ENCODE data around the gene DNAJB1. TPM values are rescaled to one million over a fixed set of nuclear protein-coding genes. Genes with fewer than 3 reads are reported as not detected.

Gene DNAJB1
- total and polyA plus RNA-seq, 5 donors from 2014 or later = 302 to 754 (median 333) TPM

- H3K4me3 Mint-ChIP-seq = peak overlapping the region; percentile 89 to 95 (median 90)
- H3K9me3 ChIP-seq (ENCODE audit: control insufficient read depth in 2 of 2, low read length in 2 of 2) = no peaks in the 10 kb centered on the region
- H3K4me3 ChIP-seq (ENCODE audit: low read depth, low read length) = peak overlapping the region; percentile 79
- H3K27ac Mint-ChIP-seq = peak overlapping the region; percentile 81 to 91 (median 86)
- H3K9me3 Mint-ChIP-seq = no peaks in the 10 kb centered on the region
- no peaks in the 10 kb centered on the region for H3K27me3 ChIP-seq (ENCODE audit: control insufficient read depth, insufficient read depth, low read length)
- peaks cover 4 to 38% (median 14%) of the 10 kb centered on the region in 4 donors for H3K4me1 Mint-ChIP-seq
- peaks cover 10% of the 10 kb centered on the region for H3K36me3 Mint-ChIP-seq
- peaks cover 23% of the 10 kb centered on the region for H3K4me1 ChIP-seq (ENCODE audit: control insufficient read depth, insufficient read depth, low read length, poor library complexity, severe bottlenecking)
- peak overlapping the region; percentile 72 for H3K27ac ChIP-seq (ENCODE audit: insufficient read depth, low read length, poor library complexity, severe bottlenecking)
- no peaks in the 10 kb centered on the region for H3K27me3 Mint-ChIP-seq
- DNase-seq (no peak), ATAC-seq (ENCODE audit: low read depth in 2 of 2) (no peak)
- H3K36me3 ChIP-seq (ENCODE audit: control insufficient read depth, insufficient read depth, low read length) = peaks cover 7% of the 10 kb centered on the region
These were observed 22.5 kb downstream of the DNAJB1 start for GRCh38 chr19:14495672-14496028.

- H3K27me3 Mint-ChIP-seq = no peaks in the 10 kb centered on the region
- DNase-seq = peak in 1 of 3 donors; percentile 48
- peak overlapping the region; percentile 72 for H3K27ac ChIP-seq (ENCODE audit: insufficient read depth, low read length, poor library complexity, severe bottlenecking)
- no peaks in the 10 kb centered on the region for H3K9me3 Mint-ChIP-seq
- H3K9me3 ChIP-seq (ENCODE audit: control insufficient read depth in 2 of 2, low read length in 2 of 2) = no peaks in the 10 kb centered on the region
- peak overlapping the region; percentile 81 to 91 (median 86) for H3K27ac Mint-ChIP-seq
- ATAC-seq (ENCODE audit: low read depth in 2 of 2) = peak in 1 of 2 donors; percentile 11
- no peaks in the 10 kb centered on the region for H3K27me3 ChIP-seq (ENCODE audit: control insufficient read depth, insufficient read depth, low read length)
- peaks cover 10% of the 10 kb centered on the region for H3K36me3 Mint-ChIP-seq
- peak overlapping the region; percentile 79 for H3K4me3 ChIP-seq (ENCODE audit: low read depth, low read length)
- H3K4me1 ChIP-seq (ENCODE audit: control insufficient read depth, insufficient read depth, low read length, poor library complexity, severe bottlenecking) = peaks cover 23% of the 10 kb centered on the region
- peaks cover 7% of the 10 kb centered on the region for H3K36me3 ChIP-seq (ENCODE audit: control insufficient read depth, insufficient read depth, low read length)
- peak overlapping the region; percentile 89 to 95 (median 90) for H3K4me3 Mint-ChIP-seq
- peaks cover 4 to 38% (median 14%) of the 10 kb centered on the region in 4 donors for H3K4me1 Mint-ChIP-seq
These were observed 23.1 kb downstream of the DNAJB1 start for GRCh38 chr19:14494910-14495671.

- Mint-ChIP-seq H3K27ac (peak overlapping the region; percentile 71 to 91 (median 81)), H3K9me3 (no peaks in the 10 kb centered on the region), H3K27me3 (no peaks in the 10 kb centered on the region), H3K4me1 (peaks cover 8 to 38% (median 14%) of the 10 kb centered on the region in 4 donors), H3K4me3 (peak overlapping the region; percentile 81 to 95 (median 90)), H3K36me3 (peaks cover 16% of the 10 kb centered on the region)
- DNase-seq (no peak), ATAC-seq (ENCODE audit: low read depth in 2 of 2) (no peak)
- Histone ChIP-seq H3K27ac (ENCODE audit: insufficient read depth, low read length, poor library complexity, severe bottlenecking) (peak overlapping the region; percentile 72), H3K9me3 (ENCODE audit: control insufficient read depth in 2 of 2, low read length in 2 of 2) (no peaks in the 10 kb centered on the region), H3K4me3 (ENCODE audit: low read depth, low read length) (peak overlapping the region; percentile 19), H3K36me3 (ENCODE audit: control insufficient read depth, insufficient read depth, low read length) (peaks cover 7% of the 10 kb centered on the region), H3K4me1 (ENCODE audit: control insufficient read depth, insufficient read depth, low read length, poor library complexity, severe bottlenecking) (peaks cover 23% of the 10 kb centered on the region), H3K27me3 (ENCODE audit: control insufficient read depth, insufficient read depth, low read length) (no peaks in the 10 kb centered on the region)
These were observed 23.8 kb downstream of the DNAJB1 start for GRCh38 chr19:14494411-14494810.

GRCh38 chr19:14492756-14493337 lies 25.4 kb downstream of the DNAJB1 start:
- Histone ChIP-seq H3K27me3 (ENCODE audit: control insufficient read depth, insufficient read depth, low read length) (no peaks in the 10 kb centered on the region), H3K4me1 (ENCODE audit: control insufficient read depth, insufficient read depth, low read length, poor library complexity, severe bottlenecking) (peaks cover 23% of the 10 kb centered on the region), H3K4me3 (ENCODE audit: low read depth, low read length) (no peak overlapping the region), H3K27ac (ENCODE audit: insufficient read depth, low read length, poor library complexity, severe bottlenecking) (no peak overlapping the region), H3K36me3 (ENCODE audit: control insufficient read depth, insufficient read depth, low read length) (peaks cover 12% of the 10 kb centered on the region), H3K9me3 (ENCODE audit: control insufficient read depth in 2 of 2, low read length in 2 of 2) (no peaks in the 10 kb centered on the region)
- peak overlapping the region in 3 of 4 donors; percentile 7 to 88 (median 62) for H3K4me3 Mint-ChIP-seq
- peak overlapping the region in 2 of 3 donors; percentile 44 to 71 for H3K27ac Mint-ChIP-seq
- H3K36me3 Mint-ChIP-seq = peaks cover 22% of the 10 kb centered on the region
- no peaks in the 10 kb centered on the region for H3K9me3 Mint-ChIP-seq
- DNase-seq = no peak
- no peak for ATAC-seq (ENCODE audit: low read depth in 2 of 2)
- H3K4me1 Mint-ChIP-seq = peaks cover 8 to 38% (median 14%) of the 10 kb centered on the region in 4 donors
- no peaks in the 10 kb centered on the region for H3K27me3 Mint-ChIP-seq

- Mint-ChIP-seq H3K27me3 (peaks cover 4% of the 10 kb centered on the region), H3K27ac (no peak overlapping the region), H3K36me3 (peaks cover 25% of the 10 kb centered on the region), H3K4me1 (peaks cover 4 to 15% (median 9%) of the 10 kb centered on the region in 4 donors), H3K9me3 (no peaks in the 10 kb centered on the region), H3K4me3 (no peak overlapping the region)
- Histone ChIP-seq H3K36me3 (ENCODE audit: control insufficient read depth, insufficient read depth, low read length) (peaks cover 12% of the 10 kb centered on the region), H3K9me3 (ENCODE audit: control insufficient read depth in 2 of 2, low read length in 2 of 2) (no peaks in the 10 kb centered on the region), H3K4me1 (ENCODE audit: control insufficient read depth, insufficient read depth, low read length, poor library complexity, severe bottlenecking) (no peaks in the 10 kb centered on the region), H3K4me3 (ENCODE audit: low read depth, low read length) (no peak overlapping the region), H3K27ac (ENCODE audit: insufficient read depth, low read length, poor library complexity, severe bottlenecking) (no peak overlapping the region), H3K27me3 (ENCODE audit: control insufficient read depth, insufficient read depth, low read length) (no peaks in the 10 kb centered on the region)
- no peak for ATAC-seq (ENCODE audit: low read depth in 2 of 2)
- no peak for DNase-seq
These were observed 30.6 kb downstream of the DNAJB1 start for GRCh38 chr19:14487370-14488125.

GRCh38 chr19:14482172-14482941 lies 35.8 kb downstream of the DNAJB1 start:
- H3K4me1 ChIP-seq (ENCODE audit: control insufficient read depth, insufficient read depth, low read length, poor library complexity, severe bottlenecking) = peaks cover 7% of the 10 kb centered on the region
- DNase-seq (no peak), ATAC-seq (ENCODE audit: low read depth in 2 of 2) (no peak)
- no peak overlapping the region for H3K27ac Mint-ChIP-seq
- no peaks in the 10 kb centered on the region for H3K9me3 ChIP-seq (ENCODE audit: control insufficient read depth in 2 of 2, low read length in 2 of 2)
- peaks cover 4% of the 10 kb centered on the region for H3K27me3 Mint-ChIP-seq
- no peaks in the 10 kb centered on the region for H3K9me3 Mint-ChIP-seq
- H3K36me3 Mint-ChIP-seq = peaks cover 10% of the 10 kb centered on the region
- H3K36me3 ChIP-seq (ENCODE audit: control insufficient read depth, insufficient read depth, low read length) = peaks cover 12% of the 10 kb centered on the region
- no peaks in the 10 kb centered on the region for H3K27me3 ChIP-seq (ENCODE audit: control insufficient read depth, insufficient read depth, low read length)
- H3K4me1 Mint-ChIP-seq = peaks cover 0 to 14% (median 10%) of the 10 kb centered on the region in 4 donors
- H3K4me3 ChIP-seq (ENCODE audit: low read depth, low read length) = no peak overlapping the region
- no peak overlapping the region for H3K27ac ChIP-seq (ENCODE audit: insufficient read depth, low read length, poor library complexity, severe bottlenecking)
- H3K4me3 Mint-ChIP-seq = no peak overlapping the region

GRCh38 chr19:14480700-14481079 lies 37.5 kb downstream of the DNAJB1 start:
- no peak for ATAC-seq (ENCODE audit: low read depth in 2 of 2)
- peaks cover 12% of the 10 kb centered on the region for H3K36me3 ChIP-seq (ENCODE audit: control insufficient read depth, insufficient read depth, low read length)
- H3K4me1 ChIP-seq (ENCODE audit: control insufficient read depth, insufficient read depth, low read length, poor library complexity, severe bottlenecking) = peaks cover 8% of the 10 kb centered on the region
- Mint-ChIP-seq H3K4me1 (peaks cover 0 to 10% (median 7%) of the 10 kb centered on the region in 4 donors), H3K4me3 (no peak overlapping the region), H3K27me3 (peaks cover 10% of the 10 kb centered on the region), H3K27ac (no peak overlapping the region), H3K36me3 (peaks cover 10% of the 10 kb centered on the region), H3K9me3 (no peaks in the 10 kb centered on the region)
- no peak for DNase-seq
- H3K9me3 ChIP-seq (ENCODE audit: control insufficient read depth in 2 of 2, low read length in 2 of 2) = no peaks in the 10 kb centered on the region
- no peaks in the 10 kb centered on the region for H3K27me3 ChIP-seq (ENCODE audit: control insufficient read depth, insufficient read depth, low read length)
- no peak overlapping the region for H3K27ac ChIP-seq (ENCODE audit: insufficient read depth, low read length, poor library complexity, severe bottlenecking)
- H3K4me3 ChIP-seq (ENCODE audit: low read depth, low read length) = no peak overlapping the region
